ENCODE data around the gene COL8A2.

- TF ChIP-seq REST (IDR thresholded peaks at IDR 0.05; ENCODE audit: borderline replicate concordance) (no peak), EZH2 (IDR thresholded peaks at IDR 0.05; ENCODE audit: borderline replicate concordance, insufficient read depth, low read length, poor library complexity, severe bottlenecking) (no peak), CTCF (IDR thresholded peaks at IDR 0.05; ENCODE audit: poor library complexity, severe bottlenecking) (no peak), TAF1 (IDR thresholded peaks at IDR 0.05; ENCODE audit: low read depth) (no peak), EP300 (conservative IDR thresholded peaks at IDR 0.05; ENCODE audit: poor library complexity, severe bottlenecking) (no peak)
Measured at GRCh38 chr1:36107394-36107793, 17.6 kb downstream of the COL8A2 start.

All from neural cell (in vitro differentiated cells).